ENCODE data around the gene ABHD5. TPM values are rescaled to one million over a fixed set of nuclear protein-coding genes. Genes with fewer than 3 reads are reported as not detected.

The ABHD5 gene
- total RNA-seq, 2 experiments from 2014 or later: 7.8 to 8.4 TPM

- peaks cover 13% of the 10 kb centered on the region for H3K4me1 Mint-ChIP-seq (ENCODE audit: low read depth)
- no peaks in the 10 kb centered on the region for H3K9me3 Mint-ChIP-seq
Measured at GRCh38 chr3:43765521-43765971, 74.8 kb downstream of the ABHD5 start.

GRCh38 chr3:43766672-43767465 is 76.1 kb downstream of the ABHD5 start:
- no peak overlapping the region for H3K27ac Mint-ChIP-seq
- TF ChIP-seq CTCF (IDR thresholded peaks at IDR 0.05): no peak
- peaks cover 6% of the 10 kb centered on the region for H3K27me3 Mint-ChIP-seq
- peaks cover 24% of the 10 kb centered on the region for H3K4me1 Mint-ChIP-seq (ENCODE audit: low read depth)
- DNase-seq (no peak), ATAC-seq (no peak)
- no peaks in the 10 kb centered on the region for H3K36me3 Mint-ChIP-seq (ENCODE audit: low read depth)
- CTCF ChIA-PET: no interaction called here
- intact Hi-C loops (cut with micrococcal nuclease): loop anchor here (5.0 kb wide), 1 partner anchor 430 kb away; no protein-coding TSS in a partner anchor
- no peak overlapping the region for H3K4me3 Mint-ChIP-seq
- POLR2A ChIA-PET: no interaction called here
- no peaks in the 10 kb centered on the region for H3K9me3 Mint-ChIP-seq

More at GRCh38 chr3:43765521-43765971, 74.8 kb downstream of the ABHD5 start:
- ChIA-PET CTCF (no interaction called here), POLR2A (no interaction called here)
- ATAC-seq (no peak), DNase-seq (no peak)
- Mint-ChIP-seq H3K36me3 (ENCODE audit: low read depth) (no peaks in the 10 kb centered on the region), H3K27ac (no peak overlapping the region), H3K27me3 (peaks cover 6% of the 10 kb centered on the region), H3K4me3 (no peak overlapping the region)
- intact Hi-C loops (cut with micrococcal nuclease): loop anchor here (5.0 kb wide), 1 partner anchor 432 kb away; no protein-coding TSS in a partner anchor
- TF ChIP-seq CTCF (IDR thresholded peaks at IDR 0.05): no peak

GRCh38 chr3:43768381-43768973 is 77.7 kb downstream of the ABHD5 start:
- ChIA-PET CTCF (interaction anchor here (0.7 to 2.6 kb wide), 11 partner anchors 9 to 432 kb away, joined by 3 to 22 read pairs (median 4); no protein-coding TSS in a partner anchor), POLR2A (interaction anchor here (0.8 to 1.1 kb wide), 2 partner anchors 12 to 13 kb away, joined by 3 read pairs; no protein-coding TSS in a partner anchor)
- H3K36me3 Mint-ChIP-seq (ENCODE audit: low read depth): no peaks in the 10 kb centered on the region
- H3K9me3 Mint-ChIP-seq: no peaks in the 10 kb centered on the region
- no peak for TF ChIP-seq CTCF (IDR thresholded peaks at IDR 0.05)
- H3K4me1 Mint-ChIP-seq (ENCODE audit: low read depth): peaks cover 28% of the 10 kb centered on the region
- DNase-seq: no peak
- intact Hi-C loops (cut with micrococcal nuclease): loop anchor here (5.0 kb wide), 1 partner anchor 429 kb away; no protein-coding TSS in a partner anchor
- no peak overlapping the region for H3K4me3 Mint-ChIP-seq
- H3K27ac Mint-ChIP-seq: no peak overlapping the region
- ATAC-seq: no peak
- H3K27me3 Mint-ChIP-seq: peaks cover 6% of the 10 kb centered on the region

GRCh38 chr3:43769097-43769884 is 78.6 kb downstream of the ABHD5 start:
- Mint-ChIP-seq H3K4me1 (ENCODE audit: low read depth) (peaks cover 34% of the 10 kb centered on the region), H3K27me3 (peaks cover 6% of the 10 kb centered on the region), H3K27ac (no peak overlapping the region), H3K36me3 (ENCODE audit: low read depth) (no peaks in the 10 kb centered on the region), H3K4me3 (no peak overlapping the region), H3K9me3 (no peaks in the 10 kb centered on the region)
- ATAC-seq (peak; percentile 62), DNase-seq (peak; percentile 87)
- CTCF ChIA-PET: interaction anchor here (0.7 to 2.6 kb wide), 13 partner anchors 10 to 432 kb away, joined by 3 to 22 read pairs (median 4); no protein-coding TSS in a partner anchor
- intact Hi-C loops (cut with micrococcal nuclease): loop anchor here (5.0 kb wide), 1 partner anchor 428 kb away; no protein-coding TSS in a partner anchor
- TF ChIP-seq CTCF (IDR thresholded peaks at IDR 0.05): peak; percentile 88
- POLR2A ChIA-PET: interaction anchor here (0.8 to 1.1 kb wide), 2 partner anchors 12 to 14 kb away, joined by 3 read pairs; no protein-coding TSS in a partner anchor
